K562 (cell line): Measurements from ENCODE around the gene ZBTB32. TPM values are rescaled to one million over a fixed set of nuclear protein-coding genes. Genes with fewer than 3 reads are reported as not detected.

Experiments
- ARID4B ChIP-seq: sonication (generic); formaldehyde crosslinking; IDR thresholded peaks from 2 replicates; pipeline ENCODE4 v1.8.0; 2022; ENCODE audit warnings: mild to moderate bottlenecking, missing genetic modification reagents
- BRD9 ChIP-seq: fragments of 450-650 bp; IDR thresholded peaks from 2 replicates; pipeline ENCODE4 v1.6.1; 2018; ENCODE audit warnings: low read depth; ENCODE audit not compliant: partially characterized antibody
- BRF1 ChIP-seq: IDR thresholded peaks from 3 replicates; pipeline ENCODE4 v1.6.1; 2011; ENCODE audit warnings: borderline replicate concordance, mild to moderate bottlenecking; ENCODE audit not compliant: insufficient read length; ENCODE audit errors: extremely low read depth
- CTCF ChIP-seq, 3 experiments: IDR thresholded peaks in 2 of 3; conservative IDR thresholded peaks in 1 of 3; 2 replicates each; pipeline ENCODE4 v1.5.1; 2011 to 2012; ENCODE audit warnings: low read length in 3 of 3, mild to moderate bottlenecking in 3 of 3, control low read depth in 2 of 3, improper control_type of control experiment in 1 of 3, inconsistent platforms in 1 of 3, low read depth in 1 of 3, mixed read lengths in 1 of 3, moderate library complexity in 1 of 3; ENCODE audit not compliant: insufficient read depth in 2 of 3
- JUND ChIP-seq, 2 experiments: IDR thresholded peaks; 2 replicates in 1 of 2; 3 replicates in 1 of 2; pipeline ENCODE4 v1.6.1; 2011; ENCODE audit warnings: borderline replicate concordance in 2 of 2, low read depth in 2 of 2, low read length in 2 of 2, improper control_type of control experiment in 1 of 2, missing biosample characterization in 1 of 2, missing genetic modification characterization in 1 of 2, missing genetic modification reagents in 1 of 2
- MAFF ChIP-seq: IDR thresholded peaks from 2 replicates; pipeline ENCODE4 v1.6.1; 2012; ENCODE audit warnings: low read length, improper control_type of control experiment
- MBD2 ChIP-seq: sonication (generic); IDR thresholded peaks from 2 replicates; pipeline ENCODE4 v1.6.1; 2016; ENCODE audit warnings: low read depth, borderline replicate concordance
- SMAD2 ChIP-seq: fragments of 150-350 bp; IDR thresholded peaks from 2 replicates; pipeline ENCODE4 v1.6.1; 2014; ENCODE audit warnings: low read depth, mild to moderate bottlenecking, low read length
- SMARCA4 ChIP-seq: fragments of 450-650 bp; IDR thresholded peaks from 2 replicates; pipeline ENCODE4 v1.6.1; 2016
- ZKSCAN1 ChIP-seq: fragments of 150-350 bp; IDR thresholded peaks from 2 replicates; pipeline ENCODE4 v1.6.1; 2016; ENCODE audit warnings: low read depth, low read length
- ZNF12 ChIP-seq: sonication (generic); formaldehyde crosslinking; IDR thresholded peaks from 2 replicates; pipeline ENCODE4 v1.4.0; 2020; ENCODE audit warnings: mild to moderate bottlenecking, missing genetic modification reagents
- ZNF224 ChIP-seq: sonication (generic); formaldehyde crosslinking; IDR thresholded peaks from 2 replicates; pipeline ENCODE4 v1.8.0; 2022; ENCODE audit warnings: mild to moderate bottlenecking, missing genetic modification reagents
- ZNF830 ChIP-seq: fragments of 250-450 bp; sonication (Bioruptor Pico); IDR thresholded peaks from 2 replicates; pipeline ENCODE4 v1.5.0; 2021; ENCODE audit warnings: mild to moderate bottlenecking
- polyA plus RNA-seq, 8 experiments: library from polyadenylated mRNA; depleted of rRNA in 4 of 8; stranded (reverse) in 5 of 8; unstranded in 3 of 8; fragments of >200 nt; fragmentation: Nextera tagmentation in 2 of 8; fragmentation: Illumina TruSeq in 1 of 8; extraction: Ambion mirVana in 2 of 8; extraction: Trizol in 1 of 8; gene quantifications; 2 replicates each; pipeline versions ENCODE4 v1.2.1 to v1.2.3, GENCODE V29; 2011 to 2014; ENCODE audit warnings: inconsistent platforms in 1 of 8, missing spikeins in 1 of 8
- total RNA-seq, 7 experiments: library from RNA; depleted of rRNA in 6 of 7; stranded (reverse); fragments of >200 nt in 6 of 7; fragmentation: Illumina TruSeq in 2 of 7; extraction: Trizol in 2 of 7; gene quantifications; 2 replicates each; pipeline versions ENCODE4 v1.2.1 to v1.2.3, GENCODE V29; 2011 to 2021; ENCODE audit warnings: low replicate concordance in 1 of 7
- TF ChIP-seq, protein P1 (sequence below): sonication (generic); formaldehyde crosslinking; IDR thresholded peaks from 2 replicates; pipeline ENCODE4 v1.8.1; 2023; ENCODE audit warnings: mild to moderate bottlenecking, missing genetic modification reagents
- TF ChIP-seq, protein P2 (sequence below): fragments of 450-650 bp; formaldehyde crosslinking; IDR thresholded peaks from 2 replicates; pipeline ENCODE4 v1.4.0; 2020; ENCODE audit warnings: mild to moderate bottlenecking, mixed read lengths

Gene ZBTB32
- total and polyA plus RNA-seq, 9 of the 15 experiments (the other 6 are each of a cell fraction or from before 2014, with no cell fraction given), result 0.20 TPM; not detected in 8

GRCh38 chr19:35748106-35749020 is 44.0 kb downstream of the ZBTB32 start, which contains the start of gene LIN37 (continued):
- TF ChIP-seq ARID4B (CRISPR knock-in tag), result no peak
- TF ChIP-seq, protein P1, sequence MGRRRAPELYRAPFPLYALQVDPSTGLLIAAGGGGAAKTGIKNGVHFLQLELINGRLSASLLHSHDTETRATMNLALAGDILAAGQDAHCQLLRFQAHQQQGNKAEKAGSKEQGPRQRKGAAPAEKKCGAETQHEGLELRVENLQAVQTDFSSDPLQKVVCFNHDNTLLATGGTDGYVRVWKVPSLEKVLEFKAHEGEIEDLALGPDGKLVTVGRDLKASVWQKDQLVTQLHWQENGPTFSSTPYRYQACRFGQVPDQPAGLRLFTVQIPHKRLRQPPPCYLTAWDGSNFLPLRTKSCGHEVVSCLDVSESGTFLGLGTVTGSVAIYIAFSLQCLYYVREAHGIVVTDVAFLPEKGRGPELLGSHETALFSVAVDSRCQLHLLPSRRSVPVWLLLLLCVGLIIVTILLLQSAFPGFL, result no peak
- 0 out of 2 replicates have a peak, but pooled peaks have one; percentile 43 for TF ChIP-seq ZNF12 (CRISPR knock-in tag)
- TF ChIP-seq, protein P2, sequence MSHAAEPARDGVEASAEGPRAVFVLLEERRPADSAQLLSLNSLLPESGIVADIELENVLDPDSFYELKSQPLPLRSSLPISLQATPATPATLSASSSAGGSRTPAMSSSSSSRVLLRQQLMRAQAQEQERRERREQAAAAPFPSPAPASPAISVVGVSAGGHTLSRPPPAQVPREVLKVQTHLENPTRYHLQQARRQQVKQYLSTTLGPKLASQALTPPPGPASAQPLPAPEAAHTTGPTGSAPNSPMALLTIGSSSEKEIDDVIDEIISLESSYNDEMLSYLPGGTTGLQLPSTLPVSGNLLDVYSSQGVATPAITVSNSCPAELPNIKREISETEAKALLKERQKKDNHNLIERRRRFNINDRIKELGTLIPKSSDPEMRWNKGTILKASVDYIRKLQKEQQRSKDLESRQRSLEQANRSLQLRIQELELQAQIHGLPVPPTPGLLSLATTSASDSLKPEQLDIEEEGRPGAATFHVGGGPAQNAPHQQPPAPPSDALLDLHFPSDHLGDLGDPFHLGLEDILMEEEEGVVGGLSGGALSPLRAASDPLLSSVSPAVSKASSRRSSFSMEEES (CRISPR knock-in tag), result no peak
- TF ChIP-seq MAFF, result no peak; the same call in 1 of the 2 replicates
- TF ChIP-seq ZKSCAN1, result no peak
- peak; percentile 96 for TF ChIP-seq MBD2
- no peak for TF ChIP-seq CTCF (IDR thresholded peaks at IDR 0.05 in 2 of 3, conservative IDR thresholded peaks at IDR 0.05 in 1 of 3; ENCODE audit: insufficient read depth in 2 of 3, low read depth in 1 of 3, low read length in 3 of 3)
- no peak for TF ChIP-seq ZNF224
- no peak; the same call in 1 of the 2 replicates for TF ChIP-seq SMAD2
- TF ChIP-seq ZNF830, result no peak
- TF ChIP-seq BRF1, result no peak
- TF ChIP-seq SMARCA4, result no peak
- TF ChIP-seq BRD9, result no peak
- TF ChIP-seq JUND (IDR thresholded peaks at IDR 0.05; ENCODE audit: borderline replicate concordance, low read depth, low read length), result peak; percentile 52; the same call in 1 of the 2 replicates
- TF ChIP-seq JUND (tag; IDR thresholded peaks at IDR 0.05; ENCODE audit: borderline replicate concordance, low read depth, low read length), result peak; percentile 57; the same call in 2 of the 3 replicates
